GM21717 (cell line): ENCODE measurements around the gene PFDN1.

Experiments
- ATAC-seq: cut with Tn5 transposase; IDR thresholded peaks from one replicate; pipeline ENCODE4 v1.9.1; 2021; ENCODE audit warnings: mild to moderate bottlenecking, moderate library complexity; ENCODE audit not compliant: unreplicated experiment

Gene PFDN1

GRCh38 chr5:140261403-140262171 is 41.3 kb downstream of the PFDN1 start:
- no peak for ATAC-seq

- ATAC-seq: no peak
Observed at GRCh38 chr5:140260089-140260656, 42.7 kb downstream of the PFDN1 start.

- ATAC-seq: no peak
Observed at GRCh38 chr5:140259500-140259899, 43.4 kb downstream of the PFDN1 start.

- no peak for ATAC-seq
Observed at GRCh38 chr5:140258873-140259272, 44.0 kb downstream of the PFDN1 start.

GRCh38 chr5:140258016-140258415 is 44.9 kb downstream of the PFDN1 start:
- no peak for ATAC-seq

GRCh38 chr5:140256726-140257125 is 46.2 kb downstream of the PFDN1 start:
- ATAC-seq: no peak

- no peak for ATAC-seq
Observed at GRCh38 chr5:140255460-140256157, 47.3 kb downstream of the PFDN1 start.

GRCh38 chr5:140253985-140254384 is 48.9 kb downstream of the PFDN1 start:
- ATAC-seq: no peak

GRCh38 chr5:140252470-140253126 is 50.3 kb downstream of the PFDN1 start:
- no peak for ATAC-seq

GRCh38 chr5:140251527-140251973 is 51.4 kb downstream of the PFDN1 start:
- ATAC-seq: peak; percentile 55

GRCh38 chr5:140250386-140250785 is 52.5 kb downstream of the PFDN1 start:
- no peak for ATAC-seq

GRCh38 chr5:140249536-140249935 is 53.4 kb downstream of the PFDN1 start:
- ATAC-seq: no peak

- ATAC-seq: no peak
Observed at GRCh38 chr5:140248414-140248813, 54.5 kb downstream of the PFDN1 start.

GRCh38 chr5:140246378-140247122 is 56.4 kb downstream of the PFDN1 start:
- ATAC-seq: no peak

GRCh38 chr5:140245926-140246325 is 57.0 kb downstream of the PFDN1 start:
- no peak for ATAC-seq

- no peak for ATAC-seq
Observed at GRCh38 chr5:140245341-140245740, 57.6 kb downstream of the PFDN1 start.

- ATAC-seq: peak; percentile 50
Observed at GRCh38 chr5:140244525-140245025, 58.3 kb downstream of the PFDN1 start.

- ATAC-seq: no peak
Observed at GRCh38 chr5:140243706-140244250, 59.1 kb downstream of the PFDN1 start.

GRCh38 chr5:140242890-140243585 is 59.9 kb downstream of the PFDN1 start:
- ATAC-seq: no peak

GRCh38 chr5:140242099-140242498 is 60.8 kb downstream of the PFDN1 start:
- no peak for ATAC-seq
